HEK293T (cell line): ENCODE measurements around the gene FOXRED2.

ENCODE experiments used
- ELF4 ChIP-seq: fragments of 450-650 bp; IDR thresholded peaks from 2 replicates; pipeline ENCODE4 v1.6.1; 2017; ENCODE audit warnings: antibody characterized with exemption
- FOXA1 ChIP-seq: fragments of 450-650 bp; IDR thresholded peaks from 2 replicates; pipeline ENCODE4 v1.6.1; 2016; ENCODE audit warnings: mild to moderate bottlenecking
- FOXK2 ChIP-seq: fragments of 450-650 bp; IDR thresholded peaks from 2 replicates; pipeline ENCODE4 v1.6.1; 2016; ENCODE audit warnings: mild to moderate bottlenecking
- FOXM1 ChIP-seq: fragments of 450-650 bp; IDR thresholded peaks from 2 replicates; pipeline ENCODE4 v1.6.1; 2017; ENCODE audit warnings: mild to moderate bottlenecking, borderline replicate concordance
- L3MBTL2 ChIP-seq: fragments of 450-650 bp; conservative IDR thresholded peaks from 2 replicates; pipeline ENCODE4 v1.6.1; 2016; ENCODE audit warnings: mild to moderate bottlenecking
- NFRKB ChIP-seq: fragments of 450-650 bp; IDR thresholded peaks from 2 replicates; pipeline ENCODE4 v1.6.1; 2016; ENCODE audit warnings: mild to moderate bottlenecking, moderate library complexity
- PKNOX1 ChIP-seq: fragments of 450-650 bp; IDR thresholded peaks from 2 replicates; pipeline ENCODE4 v1.6.1; 2016

DNA sequence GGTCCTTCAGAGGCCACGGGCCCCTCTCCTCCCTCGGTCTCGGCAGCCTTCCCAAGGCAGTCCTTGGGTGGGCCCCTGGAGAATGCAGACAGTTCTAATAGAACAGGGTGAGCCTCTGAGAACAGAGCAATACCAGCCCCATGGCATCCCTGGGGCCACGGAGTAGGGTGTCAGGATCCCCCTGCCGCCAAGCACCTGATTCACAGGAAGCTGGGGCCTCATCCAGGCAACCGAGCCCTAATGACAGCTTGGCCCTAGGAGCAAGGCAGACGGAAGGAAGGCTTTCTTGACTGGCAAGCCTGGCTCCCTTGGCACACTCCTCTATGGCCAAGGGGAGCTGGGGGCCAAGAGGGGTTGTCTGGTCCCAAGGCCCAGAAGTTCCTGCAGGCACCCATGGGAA is 40.6 kb downstream of the FOXRED2 start:
- no peak for TF ChIP-seq NFRKB
- no peak for TF ChIP-seq FOXM1
- no peak for TF ChIP-seq PKNOX1
- no peak for TF ChIP-seq ELF4
- no peak for TF ChIP-seq FOXK2
- TF ChIP-seq L3MBTL2, result no peak
- no peak for TF ChIP-seq FOXA1
